CD14-positive monocyte (primary cell): Measurements from ENCODE around the gene ANKRD65. TPM values are rescaled to one million over a fixed set of nuclear protein-coding genes. Genes with fewer than 3 reads are reported as not detected.

ENCODE experiments used
- DNase-seq, 3 donors: peaks; one replicate each; pipeline ENCODE4 v3.0.0-alpha.2; 2011 to 2022
- H2AFZ ChIP-seq: 2 replicates; pipeline ENCODE4 v1.6.0; 2012; ENCODE audit warnings: mild to moderate bottlenecking, low read depth, low read length, inconsistent platforms; ENCODE audit not compliant: insufficient read depth, poor library complexity, severe bottlenecking
- H3K27ac ChIP-seq, 2 donors: 1 replicate in 1 of 2; 2 replicates in 1 of 2; pipeline ENCODE4 v1.5.1; 2012 to 2013; ENCODE audit warnings: low read length in 2 of 2, control low read depth in 1 of 2, inconsistent platforms in 1 of 2, low read depth in 1 of 2, mild to moderate bottlenecking in 1 of 2
- H3K27me3 ChIP-seq, 2 donors: one replicate each; pipeline versions ENCODE4 v1.6.0 to v1.6.1; 2011 to 2013; ENCODE audit warnings: low read length in 2 of 2; ENCODE audit not compliant: control insufficient read depth in 2 of 2, insufficient read depth in 2 of 2
- H3K36me3 ChIP-seq, 2 donors: replicated peaks in 1 of 2; 1 replicate in 1 of 2; 2 replicates in 1 of 2; pipeline versions ENCODE4 v1.5.1 to v1.6.1; 2012 to 2013; ENCODE audit warnings: low read length in 2 of 2, control low read depth in 1 of 2, inconsistent platforms in 1 of 2, mild to moderate bottlenecking in 1 of 2; ENCODE audit not compliant: insufficient read depth in 2 of 2, control insufficient read depth in 1 of 2
- H3K4me1 ChIP-seq, 2 donors: 1 replicate in 1 of 2; 2 replicates in 1 of 2; pipeline versions ENCODE4 v1.5.1 to v1.6.1; 2012 to 2013; ENCODE audit warnings: low read length in 2 of 2, control low read depth in 1 of 2, inconsistent platforms in 1 of 2, mild to moderate bottlenecking in 1 of 2, moderate library complexity in 1 of 2; ENCODE audit not compliant: insufficient read depth in 2 of 2, control insufficient read depth in 1 of 2
- H3K4me2 ChIP-seq: replicated peaks from 2 replicates; pipeline ENCODE3; 2012; ENCODE audit warnings: low read length, moderate library complexity, mild to moderate bottlenecking; ENCODE audit not compliant: poor library complexity, severe bottlenecking; ENCODE audit errors: extremely low read depth
- H3K4me3 ChIP-seq, 3 experiments: fragments of 200-600 bp in 1 of 3; sonication (generic) in 1 of 3; replicated peaks in 1 of 3; 1 replicate in 2 of 3; 2 replicates in 1 of 3; pipeline ENCODE4 v1.5.1; 2011 to 2013; ENCODE audit warnings: low read length in 3 of 3, mild to moderate bottlenecking in 3 of 3, control low read depth in 2 of 3, low read depth in 2 of 3, inconsistent platforms in 1 of 3, moderate library complexity in 1 of 3
- H3K79me2 ChIP-seq: 2 replicates; pipeline ENCODE4 v1.6.0; 2012; ENCODE audit warnings: mild to moderate bottlenecking, control low read depth, inconsistent platforms, low read length, moderate library complexity; ENCODE audit not compliant: insufficient read depth
- H3K9ac ChIP-seq: 2 replicates; pipeline ENCODE4 v1.6.0; 2017; ENCODE audit warnings: low read length, mild to moderate bottlenecking; ENCODE audit not compliant: insufficient read depth, poor library complexity, severe bottlenecking
- H3K9me3 ChIP-seq, 2 donors: replicated peaks in 1 of 2; 1 replicate in 1 of 2; 2 replicates in 1 of 2; pipeline versions ENCODE4 v1.5.1 to v1.6.1; 2012 to 2013; ENCODE audit warnings: low read length in 2 of 2, control low read depth in 1 of 2; ENCODE audit not compliant: control insufficient read depth in 1 of 2, insufficient read depth in 1 of 2
- H4K20me1 ChIP-seq: 2 replicates; pipeline ENCODE4 v1.6.0; 2012; ENCODE audit warnings: mild to moderate bottlenecking, low read length, control low read depth, moderate library complexity; ENCODE audit not compliant: insufficient read depth
- H3K27ac Mint-ChIP-seq, 7 donors: one replicate each; pipeline ENCODE4 v1.8.0; 2020; ENCODE audit warnings: mild to moderate bottlenecking in 7 of 7, mixed read lengths in 7 of 7, moderate library complexity in 6 of 7, inconsistent platforms in 2 of 7
- H3K27me3 Mint-ChIP-seq, 3 donors: one replicate each; pipeline ENCODE4 v1.8.0; 2021 to 2022; ENCODE audit warnings: low read depth in 3 of 3, mild to moderate bottlenecking in 3 of 3, mixed read lengths in 3 of 3, moderate library complexity in 3 of 3, inconsistent platforms in 1 of 3
- H3K36me3 Mint-ChIP-seq, 2 donors: one replicate each; pipeline ENCODE4 v1.8.0; 2020; ENCODE audit warnings: mixed read lengths in 2 of 2, inconsistent platforms in 1 of 2, mild to moderate bottlenecking in 1 of 2
- H3K4me1 Mint-ChIP-seq: one replicate; pipeline ENCODE4 v1.8.0; 2020; ENCODE audit warnings: mild to moderate bottlenecking, mixed read lengths
- H3K4me3 Mint-ChIP-seq, 2 donors: one replicate each; pipeline ENCODE4 v1.8.0; 2020; ENCODE audit warnings: mild to moderate bottlenecking in 2 of 2, mixed read lengths in 2 of 2, moderate library complexity in 1 of 2
- H3K9me3 Mint-ChIP-seq, 7 donors: one replicate each; pipeline ENCODE4 v1.8.0; 2020 to 2022; ENCODE audit warnings: mixed read lengths in 7 of 7, mild to moderate bottlenecking in 6 of 7, moderate library complexity in 6 of 7, inconsistent platforms in 2 of 7
- CTCF ChIP-seq: fragments of 200-600 bp; IDR thresholded peaks from one replicate; pipeline ENCODE4 v1.8.0; 2022; ENCODE audit warnings: antibody characterized with exemption, mild to moderate bottlenecking
- WGBS: methylation state at CpG from one replicate; pipeline ENCODE4 v1.1.5; 2013; ENCODE audit warnings: missing lambda C conversion rate; ENCODE audit not compliant: insufficient coverage; 5-methylcytosine and 5-hydroxymethylcytosine counted together
- intact Hi-C, 2 donors: fragments of 100-400 bp; cut with micrococcal nuclease; formaldehyde crosslinking; loops; one replicate each; pipeline versions ENCODE4 v1.15.0 to v1.15.1; 2023
- polyA plus RNA-seq, 3 donors: library from polyadenylated mRNA; depleted of rRNA in 1 of 3; unstranded in 2 of 3; stranded (reverse) in 1 of 3; fragments of 300-500 nt in 2 of 3; fragments of >200 nt in 1 of 3; fragmentation: Illumina TruSeq in 2 of 3; gene quantifications; 1 replicate in 2 of 3; 2 replicates in 1 of 3; pipeline ENCODE4 v1.2.3, GENCODE V29; 2012 to 2021

Gene ANKRD65
- polyA plus RNA-seq, 3 donors: 0.04 TPM; not detected in 2

- intact Hi-C loops: loop anchor here in 1 of 2 donors (10.0 kb wide), 2 partner anchors 260 to 360 kb away; partner anchors contain the start of genes C1orf159 and ISG15
- peak overlapping the region; percentile 96 for H3K9ac ChIP-seq
- peak overlapping the region; percentile 72 for H3K4me2 ChIP-seq
- no peaks in the 10 kb centered on the region for H3K27me3 ChIP-seq
- TF ChIP-seq CTCF: no peak
- H3K9me3 ChIP-seq: no peaks in the 10 kb centered on the region
- H3K4me3 ChIP-seq: peak overlapping the region; percentile 82 to 92 (median 83)
- H3K79me2 ChIP-seq: peaks cover 20% of the 10 kb centered on the region
- Mint-ChIP-seq H3K27ac (peak overlapping the region; percentile 82 to 99 (median 96)), H3K36me3 (peaks cover 8 to 12% of the 10 kb centered on the region in 2 donors), H3K4me1 (peaks cover 40% of the 10 kb centered on the region), H3K27me3 (peaks cover 4% of the 10 kb centered on the region in 3 donors), H3K9me3 (peaks cover 0 to 2% (median 0%) of the 10 kb centered on the region in 7 donors), H3K4me3 (peak overlapping the region; percentile 81 to 86)
- H2AFZ ChIP-seq: peak overlapping the region; percentile 87
- peaks cover 0 to 9% of the 10 kb centered on the region in 2 donors for H3K36me3 ChIP-seq
- peak overlapping the region; percentile 88 to 94 for H3K27ac ChIP-seq
- WGBS: 0% methylated on average over 12 of the region's 24 CpGs
- H4K20me1 ChIP-seq: peaks cover 19% of the 10 kb centered on the region
- peaks cover 37 to 49% of the 10 kb centered on the region in 2 donors for H3K4me1 ChIP-seq
- DNase-seq: no peak
These were observed 46.5 kb downstream of the ANKRD65 start for GRCh38 chr1:1374589-1374928.

GRCh38 chr1:1373815-1374588 lies 47.1 kb downstream of the ANKRD65 start:
- Mint-ChIP-seq H3K4me3 (peak overlapping the region; percentile 81 to 86), H3K4me1 (peaks cover 40% of the 10 kb centered on the region), H3K27ac (peak overlapping the region in 5 of 7 donors; percentile 70 to 99 (median 95)), H3K36me3 (peaks cover 8 to 12% of the 10 kb centered on the region in 2 donors), H3K9me3 (peaks cover 0 to 2% (median 0%) of the 10 kb centered on the region in 7 donors), H3K27me3 (peaks cover 4 to 7% (median 7%) of the 10 kb centered on the region in 3 donors)
- DNase-seq: no peak
- Histone ChIP-seq H3K9ac (peak overlapping the region; percentile 96), H3K27ac (peak overlapping the region; percentile 88 to 94), H3K9me3 (no peaks in the 10 kb centered on the region), H3K4me3 (peak overlapping the region; percentile 82 to 92 (median 83)), H4K20me1 (peaks cover 19% of the 10 kb centered on the region), H3K36me3 (peaks cover 0 to 9% of the 10 kb centered on the region in 2 donors), H3K4me2 (peak overlapping the region; percentile 72), H3K4me1 (peaks cover 37 to 49% of the 10 kb centered on the region in 2 donors), H3K27me3 (no peaks in the 10 kb centered on the region), H3K79me2 (peaks cover 20% of the 10 kb centered on the region), H2AFZ (no peak overlapping the region)
- WGBS: 61% methylated on average over 52 of the region's 52 CpGs
- no peak for TF ChIP-seq CTCF
- intact Hi-C loops: loop anchor here in 1 of 2 donors (10.0 kb wide), 2 partner anchors 259 to 359 kb away; partner anchors contain the start of genes C1orf159 and ISG15
